Omental fat pad (tissue), 4 donors: Measurements from ENCODE around the gene GATD1. TPM values are rescaled to one million over a fixed set of nuclear protein-coding genes. Genes with fewer than 3 reads are reported as not detected.

ENCODE experiments used
- ATAC-seq: fragments of 150-250 bp; one replicate; pipeline ENCODE4 v1.9.1; 2016; ENCODE audit warnings: mild to moderate bottlenecking, moderate library complexity; ENCODE audit not compliant: low FRiP score
- DNase-seq: peaks from one replicate; pipeline ENCODE4 v3.0.0-alpha.2; 2019; ENCODE audit warnings: low spot score
- total RNA-seq, 4 donors: library from RNA; depleted of rRNA; stranded (reverse); fragments of >200 nt; gene quantifications; one replicate each; pipeline ENCODE4 v1.1.0, GENCODE V29; 2016
- TF ChIP-seq, protein P1 (sequence below), 3 donors: fragments of 450-650 bp; IDR thresholded peaks; one replicate each; pipeline ENCODE4 v1.5.1; 2016 to 2017; ENCODE audit warnings: antibody characterized with exemption in 3 of 3, mild to moderate bottlenecking in 3 of 3, moderate library complexity in 2 of 3

The GATD1 gene
- total RNA-seq, 4 donors from 2014 or later: 12.5 to 19.8 (median 15.1) TPM

DNA sequence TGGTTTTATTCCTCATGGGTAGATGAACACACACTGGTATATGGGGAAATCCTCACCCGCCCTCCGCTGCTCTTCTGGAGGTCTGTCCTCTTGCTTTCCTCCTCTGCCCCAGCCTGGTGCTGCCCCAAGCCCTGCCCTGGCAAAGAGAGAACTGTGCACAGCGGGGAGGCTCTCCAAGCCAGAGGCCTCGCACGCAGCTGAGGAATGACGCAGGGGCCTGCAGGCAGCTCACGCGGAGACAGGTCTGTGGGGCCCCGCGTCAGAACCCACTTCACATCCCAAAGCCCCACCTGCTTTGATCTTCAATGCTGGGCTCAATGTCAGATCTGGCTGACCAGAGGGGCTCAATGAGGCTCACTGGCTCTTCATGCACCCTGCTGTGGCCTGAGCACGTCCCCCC lies 10.0 kb downstream of the GATD1 start:
- TF ChIP-seq, protein P1, sequence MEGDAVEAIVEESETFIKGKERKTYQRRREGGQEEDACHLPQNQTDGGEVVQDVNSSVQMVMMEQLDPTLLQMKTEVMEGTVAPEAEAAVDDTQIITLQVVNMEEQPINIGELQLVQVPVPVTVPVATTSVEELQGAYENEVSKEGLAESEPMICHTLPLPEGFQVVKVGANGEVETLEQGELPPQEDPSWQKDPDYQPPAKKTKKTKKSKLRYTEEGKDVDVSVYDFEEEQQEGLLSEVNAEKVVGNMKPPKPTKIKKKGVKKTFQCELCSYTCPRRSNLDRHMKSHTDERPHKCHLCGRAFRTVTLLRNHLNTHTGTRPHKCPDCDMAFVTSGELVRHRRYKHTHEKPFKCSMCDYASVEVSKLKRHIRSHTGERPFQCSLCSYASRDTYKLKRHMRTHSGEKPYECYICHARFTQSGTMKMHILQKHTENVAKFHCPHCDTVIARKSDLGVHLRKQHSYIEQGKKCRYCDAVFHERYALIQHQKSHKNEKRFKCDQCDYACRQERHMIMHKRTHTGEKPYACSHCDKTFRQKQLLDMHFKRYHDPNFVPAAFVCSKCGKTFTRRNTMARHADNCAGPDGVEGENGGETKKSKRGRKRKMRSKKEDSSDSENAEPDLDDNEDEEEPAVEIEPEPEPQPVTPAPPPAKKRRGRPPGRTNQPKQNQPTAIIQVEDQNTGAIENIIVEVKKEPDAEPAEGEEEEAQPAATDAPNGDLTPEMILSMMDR (IDR thresholded peaks at IDR 0.05): no peak
- ATAC-seq (no peak), DNase-seq (no peak)

DNA sequence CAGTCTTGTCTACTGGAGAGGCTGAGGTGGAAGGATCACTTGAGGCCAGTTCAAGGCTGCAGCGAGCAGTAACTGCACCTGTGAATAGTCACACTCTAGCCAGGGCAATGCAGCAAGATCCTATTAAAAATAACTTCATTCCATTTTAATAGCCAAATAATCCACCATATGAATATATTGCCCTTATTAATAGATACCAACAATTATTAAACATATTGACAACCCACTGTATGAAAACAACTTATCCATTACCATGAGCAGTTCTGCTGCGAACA lies 10.4 kb downstream of the GATD1 start:
- TF ChIP-seq, protein P1 (IDR thresholded peaks at IDR 0.05): no peak
- DNase-seq: no peak

DNA sequence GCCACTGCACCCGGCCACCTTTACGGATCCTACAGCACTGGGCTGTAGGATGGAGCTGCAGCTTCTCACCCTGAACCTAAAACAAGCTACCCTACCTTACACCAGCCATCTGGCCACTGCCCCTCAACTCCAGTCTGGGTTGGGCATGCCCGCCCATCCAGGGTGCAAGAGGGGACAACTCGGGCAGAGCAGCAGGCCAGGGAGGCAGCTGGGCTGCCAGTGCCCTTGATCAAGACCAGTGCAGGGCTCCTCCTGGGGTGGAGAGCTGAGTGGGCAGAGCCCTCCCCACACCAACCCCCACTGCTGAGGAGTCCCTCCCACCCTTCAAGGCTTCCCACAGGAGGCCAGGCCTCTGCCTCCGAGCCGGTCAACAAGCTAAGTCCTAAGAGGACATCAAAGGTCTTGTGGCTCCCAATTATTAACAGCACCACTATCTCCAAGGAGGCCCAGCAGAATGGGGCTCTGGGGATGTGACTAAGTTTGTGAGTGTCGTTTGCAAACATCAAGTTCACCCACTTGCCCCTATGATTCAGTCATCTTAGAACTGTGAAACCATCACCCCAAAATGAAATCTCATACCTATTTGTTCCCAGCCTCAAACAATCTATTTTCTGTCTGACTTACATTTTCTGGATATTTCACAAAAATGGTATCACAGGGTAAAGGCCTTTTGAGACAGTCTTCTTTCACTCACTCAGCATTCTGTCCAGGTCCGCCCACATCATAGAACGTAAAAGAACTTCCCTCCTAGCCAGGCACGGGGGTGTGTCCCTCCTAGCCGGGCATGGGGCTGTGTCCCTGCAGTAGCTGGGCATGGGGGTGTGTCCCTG lies 11.0 kb downstream of the GATD1 start:
- TF ChIP-seq, protein P1 (IDR thresholded peaks at IDR 0.05): no peak
- no peak for DNase-seq
- no peak for ATAC-seq

More for the DNA sequence above, 10.4 kb downstream of the GATD1 start:
- no peak for ATAC-seq

DNA sequence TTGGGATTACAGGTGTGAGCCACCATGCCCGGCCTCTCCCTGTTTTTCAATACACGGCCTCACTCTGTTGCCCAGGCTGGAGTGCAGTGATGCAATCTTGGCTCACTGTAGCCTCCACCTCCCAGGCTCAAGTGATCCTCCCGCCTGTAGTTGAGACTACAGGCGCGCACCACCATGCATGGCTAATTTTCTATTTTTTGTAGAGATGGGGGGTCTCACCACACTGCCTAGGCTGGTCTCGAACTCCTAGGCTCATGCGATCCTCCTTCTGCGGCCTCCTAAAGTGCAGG lies 11.5 kb downstream of the GATD1 start:
- ATAC-seq: no peak
- TF ChIP-seq, protein P1 (IDR thresholded peaks at IDR 0.05): no peak
- no peak for DNase-seq

DNA sequence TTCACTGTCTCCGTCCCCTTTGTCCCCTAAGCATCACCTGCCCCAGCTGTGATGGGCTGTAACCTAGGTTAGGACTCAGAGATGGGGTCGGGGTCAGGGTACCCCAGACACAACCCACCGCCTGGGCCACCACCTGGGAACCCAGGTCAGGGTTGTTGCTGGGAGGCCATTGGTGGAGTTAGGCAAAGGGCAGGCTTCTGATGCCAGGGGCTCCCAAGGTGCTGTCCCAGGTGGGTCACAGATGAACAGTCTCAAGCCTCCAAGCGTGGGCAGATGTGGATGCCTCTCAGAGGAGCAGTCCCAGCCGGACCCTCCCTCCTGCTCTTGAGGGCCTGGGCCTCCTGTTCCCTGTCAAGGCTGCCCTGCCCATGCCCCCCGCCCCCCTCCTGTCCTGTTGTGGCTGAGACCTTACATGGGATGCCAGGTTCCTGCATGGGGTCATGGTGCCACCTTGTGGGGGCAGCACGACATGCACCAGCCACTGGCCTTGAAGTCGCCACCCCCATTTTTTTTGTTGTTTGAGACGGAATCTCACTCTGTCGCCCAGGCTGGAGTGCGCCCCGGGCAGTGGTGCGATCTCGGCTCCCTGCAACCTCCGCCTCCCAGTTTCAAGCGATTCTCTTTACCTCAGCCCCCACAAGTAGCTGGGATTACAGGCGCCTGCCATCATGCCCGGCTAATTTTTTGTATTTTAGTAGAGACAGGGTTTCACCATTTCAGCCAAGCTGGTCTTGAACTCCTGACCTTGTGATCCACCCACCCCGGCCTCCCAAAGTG lies 12.1 kb downstream of the GATD1 start:
- peak; percentile 19 for ATAC-seq
- TF ChIP-seq, protein P1 (IDR thresholded peaks at IDR 0.05): no peak
- DNase-seq: no peak

DNA sequence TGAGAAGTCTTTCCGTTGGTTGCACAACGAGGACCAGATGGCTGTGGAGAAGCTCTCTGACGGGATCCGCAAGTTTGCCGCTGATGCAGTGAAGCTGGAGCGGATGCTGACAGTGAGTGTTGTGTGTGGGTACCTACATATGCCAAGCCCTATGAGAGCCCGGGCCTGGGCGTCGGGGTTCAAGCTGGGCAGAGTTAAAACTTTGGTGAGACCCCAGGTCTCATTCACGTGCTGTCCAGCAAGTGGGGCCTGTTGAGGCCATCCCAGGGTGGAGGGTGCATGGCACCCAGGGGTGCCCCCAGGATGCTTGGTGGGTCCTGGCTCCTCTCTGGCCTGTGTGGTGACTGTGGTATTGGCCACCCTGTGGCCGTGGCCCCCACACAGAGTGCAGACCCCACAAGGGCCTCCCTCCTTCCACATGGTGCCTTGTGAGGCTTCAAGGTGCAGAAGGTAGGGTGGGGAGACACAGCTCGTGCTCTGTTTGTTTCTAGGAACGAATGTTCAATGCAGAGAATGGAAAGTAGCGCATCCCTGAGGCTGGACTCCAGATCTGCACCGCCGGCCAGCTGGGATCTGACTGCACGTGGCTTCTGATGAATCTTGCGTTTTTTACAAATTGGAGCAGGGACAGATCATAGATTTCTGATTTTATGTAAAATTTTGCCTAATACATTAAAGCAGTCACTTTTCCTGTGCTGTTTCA lies 12.8 kb downstream of the GATD1 start:
- no peak for DNase-seq
- TF ChIP-seq, protein P1 (IDR thresholded peaks at IDR 0.05): no peak
- no peak for ATAC-seq
